Stimulated activated CD8-positive, alpha-beta memory T cell treated with anti-CD3 and anti-CD28 coated beads, Interleukin-15, amount 100 ng/mL, for 1 hour (primary cell): ENCODE data around the gene CDH2.

Experiments
- DNase-seq: peaks from one replicate; pipeline ENCODE4 v3.0.0-alpha.2; 2020; ENCODE audit warnings: low read depth

The CDH2 gene

GRCh38 chr18:28127228-28127627, 49.7 kb downstream of the CDH2 start:
- no peak for DNase-seq

GRCh38 chr18:28126768-28127167, 50.2 kb downstream of the CDH2 start:
- no peak for DNase-seq

GRCh38 chr18:28125051-28125450, 51.9 kb downstream of the CDH2 start:
- no peak for DNase-seq

GRCh38 chr18:28124131-28125029, 52.5 kb downstream of the CDH2 start:
- DNase-seq = no peak

GRCh38 chr18:28123401-28124030, 53.4 kb downstream of the CDH2 start:
- no peak for DNase-seq

GRCh38 chr18:28120828-28121515, 56.0 kb downstream of the CDH2 start:
- DNase-seq = no peak

- DNase-seq = no peak
These were observed 60.5 kb downstream of the CDH2 start for GRCh38 chr18:28116461-28116860.

- no peak for DNase-seq
These were observed 61.8 kb downstream of the CDH2 start for GRCh38 chr18:28115149-28115550.

GRCh38 chr18:28114472-28114871, 62.5 kb downstream of the CDH2 start:
- no peak for DNase-seq

- DNase-seq = no peak
These were observed 63.5 kb downstream of the CDH2 start for GRCh38 chr18:28113271-28114029.

GRCh38 chr18:28112056-28112470, 64.9 kb downstream of the CDH2 start:
- DNase-seq = no peak

GRCh38 chr18:28110924-28111323, 66.0 kb downstream of the CDH2 start:
- DNase-seq = no peak

GRCh38 chr18:28109781-28110560, 67.0 kb downstream of the CDH2 start:
- no peak for DNase-seq

- no peak for DNase-seq
These were observed 68.1 kb downstream of the CDH2 start for GRCh38 chr18:28108814-28109213.

- no peak for DNase-seq
These were observed 68.7 kb downstream of the CDH2 start for GRCh38 chr18:28108254-28108653.

GRCh38 chr18:28099237-28099636, 77.7 kb downstream of the CDH2 start:
- no peak for DNase-seq

GRCh38 chr18:28095631-28096030, 81.3 kb downstream of the CDH2 start:
- no peak for DNase-seq

- no peak for DNase-seq
These were observed 81.9 kb downstream of the CDH2 start for GRCh38 chr18:28095041-28095440.

- DNase-seq = no peak
These were observed 85.7 kb downstream of the CDH2 start for GRCh38 chr18:28091197-28091596.

- DNase-seq = no peak
These were observed 88.5 kb downstream of the CDH2 start for GRCh38 chr18:28088477-28088876.
